Thyroid gland (tissue), 4 donors: ENCODE measurements around the gene LMTK2. TPM values are rescaled to one million over a fixed set of nuclear protein-coding genes. Genes with fewer than 3 reads are reported as not detected.

ENCODE experiments used
- DNase-seq, 2 donors: peaks; one replicate each; pipeline ENCODE4 v3.0.0-alpha.2; 2019
- H3K27ac ChIP-seq, 3 donors: fragments of 200-600 bp; sonication (generic); 1 replicate in 2 of 3; 2 replicates in 1 of 3; pipeline ENCODE4 v1.5.1; 2016 to 2019; ENCODE audit warnings: mild to moderate bottlenecking in 1 of 3, moderate library complexity in 1 of 3
- H3K27me3 ChIP-seq: fragments of 200-600 bp; sonication (generic); one replicate; pipeline ENCODE4 v1.5.1; 2019
- H3K36me3 ChIP-seq, 2 donors: fragments of 200-600 bp; sonication (generic); one replicate each; pipeline ENCODE4 v1.5.1; 2016 to 2019
- H3K4me1 ChIP-seq, 2 donors: fragments of 200-600 bp; sonication (generic); one replicate each; pipeline ENCODE4 v1.5.1; 2017 to 2019
- H3K4me3 ChIP-seq, 3 donors: fragments of 200-600 bp; sonication (generic); replicated peaks in 1 of 3; 1 replicate in 2 of 3; 2 replicates in 1 of 3; pipeline ENCODE4 v1.5.1; 2016; ENCODE audit warnings: mild to moderate bottlenecking in 1 of 3
- H3K9me3 ChIP-seq: fragments of 200-600 bp; sonication (generic); one replicate; pipeline ENCODE4 v1.5.1; 2017
- CTCF ChIP-seq, 6 experiments: fragments of 200-600 bp in 3 of 6; fragments of 450-650 bp in 3 of 6; sonication (generic) in 3 of 6; IDR thresholded peaks; one replicate each; pipeline ENCODE4 v1.5.1; 2016 to 2019; ENCODE audit warnings: antibody characterized with exemption in 6 of 6, mild to moderate bottlenecking in 2 of 6, inconsistent platforms in 1 of 6, moderate library complexity in 1 of 6
- POLR2A ChIP-seq, 2 donors: fragments of 450-650 bp; IDR thresholded peaks; one replicate each; pipeline ENCODE4 v1.6.1; 2017; ENCODE audit warnings: antibody characterized with exemption in 2 of 2, mild to moderate bottlenecking in 2 of 2, moderate library complexity in 1 of 2
- WGBS, 2 donors: methylation state at CpG; one replicate each; pipeline ENCODE4 v1.1.5; 2017; 5-methylcytosine and 5-hydroxymethylcytosine counted together
- intact Hi-C: fragments of 100-400 bp; cut with DNase I; formaldehyde crosslinking; loops from one replicate; pipeline ENCODE4 v1.15.1; 2023
- total RNA-seq, 4 donors: library from RNA; depleted of rRNA; stranded (reverse); fragments of >200 nt; gene quantifications; one replicate each; pipeline ENCODE4 v1.2.3, GENCODE V29; 2016

LMTK2 gene
- total RNA-seq, 4 donors from 2014 or later: 22.0 to 36.5 (median 26.6) TPM

DNA sequence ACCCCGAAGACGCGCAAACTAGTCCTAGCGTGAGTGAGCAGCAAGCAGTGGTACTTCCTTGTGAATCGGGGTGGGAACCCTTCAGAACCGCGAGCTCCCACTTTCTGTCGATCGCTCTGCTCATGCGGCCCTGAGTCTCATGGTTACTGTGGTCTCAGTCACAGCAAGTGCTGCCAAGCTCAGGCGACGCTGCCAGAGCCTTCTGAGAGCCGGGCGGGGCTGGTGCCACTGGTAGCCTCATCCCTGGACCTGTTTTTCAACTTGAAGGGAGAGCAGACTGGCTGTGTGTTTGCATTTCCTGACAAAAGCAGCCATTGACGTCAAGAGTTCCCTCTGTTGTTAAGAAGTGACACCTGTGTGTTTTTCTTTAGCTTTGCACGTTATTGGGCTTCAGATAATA lies 71.7 kb downstream of the LMTK2 start:
- no peak for TF ChIP-seq CTCF (IDR thresholded peaks at IDR 0.05)
- TF ChIP-seq POLR2A (IDR thresholded peaks at IDR 0.05): peak in 1 of 2 donors; percentile 86
- 44 to 59% methylated on average over 16 of the region's 16 CpGs for WGBS, 2 donors
- Histone ChIP-seq H3K9me3 (no peaks in the 10 kb centered on the region), H3K27me3 (no peaks in the 10 kb centered on the region), H3K27ac (peak overlapping the region; percentile 14 to 94 (median 70)), H3K36me3 (no peaks in the 10 kb centered on the region), H3K4me3 (no peak overlapping the region), H3K4me1 (peaks cover 19 to 26% of the 10 kb centered on the region in 2 donors)
- intact Hi-C loops: no loop called here
- DNase-seq: peak; percentile 92 to 94

- H3K27ac ChIP-seq: peak overlapping the region; percentile 14 to 94 (median 70)
- no peak overlapping the region for H3K4me3 ChIP-seq
- DNase-seq: no peak
- H3K36me3 ChIP-seq: no peaks in the 10 kb centered on the region
- H3K27me3 ChIP-seq: no peaks in the 10 kb centered on the region
- TF ChIP-seq POLR2A (IDR thresholded peaks at IDR 0.05) (no peak), CTCF (IDR thresholded peaks at IDR 0.05) (no peak)
- 81 to 85% methylated on average over 10 of the region's 10 CpGs for WGBS, 2 donors
- no peaks in the 10 kb centered on the region for H3K9me3 ChIP-seq
- intact Hi-C loops: no loop called here
- peaks cover 19 to 26% of the 10 kb centered on the region in 2 donors for H3K4me1 ChIP-seq
Observed at GRCh38 chr7:98178762-98179490, 72.3 kb downstream of the LMTK2 start.

GRCh38 chr7:98180751-98181150 lies 74.1 kb downstream of the LMTK2 start:
- intact Hi-C loops: no loop called here
- Histone ChIP-seq H3K36me3 (no peaks in the 10 kb centered on the region), H3K9me3 (no peaks in the 10 kb centered on the region), H3K27me3 (no peaks in the 10 kb centered on the region), H3K27ac (peak overlapping the region; percentile 32 to 94 (median 70)), H3K4me1 (peaks cover 19 to 26% of the 10 kb centered on the region in 2 donors), H3K4me3 (no peak overlapping the region)
- no peak for TF ChIP-seq POLR2A (IDR thresholded peaks at IDR 0.05)
- no peak for TF ChIP-seq CTCF (IDR thresholded peaks at IDR 0.05)
- WGBS, 2 donors: 41 to 55% methylated on average over 8 of the region's 8 CpGs
- peak; percentile 58 to 63 for DNase-seq

- WGBS, 2 donors: 90 to 93% methylated on average over 7 of the region's 7 CpGs
- Histone ChIP-seq H3K4me3 (no peak overlapping the region), H3K4me1 (peaks cover 0 to 7% of the 10 kb centered on the region in 2 donors), H3K9me3 (no peaks in the 10 kb centered on the region), H3K36me3 (peaks cover 0 to 4% of the 10 kb centered on the region in 2 donors), H3K27me3 (no peaks in the 10 kb centered on the region), H3K27ac (no peak overlapping the region)
- TF ChIP-seq POLR2A (IDR thresholded peaks at IDR 0.05) (no peak), CTCF (IDR thresholded peaks at IDR 0.05) (no peak)
- no peak for DNase-seq
- intact Hi-C loops: no loop called here
Observed at GRCh38 chr7:98185101-98185500, 78.4 kb downstream of the LMTK2 start.

GRCh38 chr7:98186452-98187137 lies 79.9 kb downstream of the LMTK2 start:
- no peak for DNase-seq
- WGBS, 2 donors: 74 to 85% methylated on average over 9 of the region's 9 CpGs
- Histone ChIP-seq H3K27me3 (no peaks in the 10 kb centered on the region), H3K4me3 (no peak overlapping the region), H3K9me3 (no peaks in the 10 kb centered on the region), H3K4me1 (no peaks in the 10 kb centered on the region), H3K36me3 (peaks cover 0 to 4% of the 10 kb centered on the region in 2 donors), H3K27ac (no peak overlapping the region)
- intact Hi-C loops: no loop called here
- TF ChIP-seq CTCF (IDR thresholded peaks at IDR 0.05) (no peak), POLR2A (IDR thresholded peaks at IDR 0.05) (no peak)
